HEK293 (cell line): ENCODE data around the gene DUSP22.
A peak's percentile ranks its signal among the peaks of the same experiment; 100 is the strongest.

ENCODE experiments used
- CTCF ChIA-PET: fragments of 350-600 bp; formaldehyde crosslinking; extraction: SDS; loops from one replicate; lab custom pipeline; 2021; ENCODE audit warnings: antibody characterized with exemption; lab: Yijun Ruan, JAX
- POLR2A ChIA-PET: fragments of 300-600 bp; formaldehyde crosslinking; extraction: SDS; loops from one replicate; lab custom pipeline; 2020; ENCODE audit warnings: antibody characterized with exemption, inconsistent platforms; lab: Yijun Ruan, JAX
- H3K27ac ChIP-seq: fragments of 200-500 bp; sonication (Bioruptor generic); 2 replicates; pipeline ENCODE4 v1.5.1; 2014; ENCODE audit warnings: low read depth, low read length, control low read depth, inconsistent platforms; ENCODE audit errors: extremely low read depth
- H3K36me3 ChIP-seq, 2 experiments: fragments of 200-500 bp in 1 of 2; sonication (Bioruptor generic) in 1 of 2; 1 replicate in 1 of 2; 2 replicates in 1 of 2; pipeline ENCODE4 v1.5.1; 2014 to 2017; ENCODE audit warnings: inconsistent platforms in 2 of 2, low read length in 2 of 2; ENCODE audit not compliant: control insufficient read depth in 2 of 2, insufficient read depth in 1 of 2
- H3K4me1 ChIP-seq: fragments of 200-500 bp; sonication (Bioruptor generic); 2 replicates; pipeline ENCODE4 v1.5.1; 2014; ENCODE audit warnings: mild to moderate bottlenecking, low read length, inconsistent platforms; ENCODE audit not compliant: control insufficient read depth, insufficient read depth
- H3K4me3 ChIP-seq: 2 replicates; pipeline ENCODE4 v1.5.1; 2011; ENCODE audit warnings: low read depth, mild to moderate bottlenecking, control low read depth, low read length, moderate library complexity
- H3K9me3 ChIP-seq: fragments of 200-500 bp; sonication (Bioruptor generic); 2 replicates; pipeline ENCODE4 v1.5.1; 2014; ENCODE audit warnings: low read depth, low read length, inconsistent platforms; ENCODE audit not compliant: control insufficient read depth, insufficient read depth
- ATF2 ChIP-seq: fragments of 450-650 bp; formaldehyde crosslinking; IDR thresholded peaks from 2 replicates; pipeline ENCODE4 v1.5.1; 2016; ENCODE audit warnings: missing biosample characterization, missing genetic modification characterization, low read depth
- BCL6B ChIP-seq: fragments of 450-650 bp; formaldehyde crosslinking; IDR thresholded peaks from 2 replicates; pipeline ENCODE4 v1.5.1; 2017; ENCODE audit warnings: missing biosample characterization, missing genetic modification characterization
- CTCF ChIP-seq: fragments of 450-650 bp; formaldehyde crosslinking; IDR thresholded peaks from 2 replicates; pipeline ENCODE4 v1.5.1; 2016; ENCODE audit warnings: missing biosample characterization, missing genetic modification characterization
- HIC1 ChIP-seq: fragments of 450-650 bp; formaldehyde crosslinking; IDR thresholded peaks from 2 replicates; pipeline ENCODE4 v1.5.1; 2016; ENCODE audit warnings: missing biosample characterization, missing genetic modification characterization
- MEIS1 ChIP-seq: sonication (generic); formaldehyde crosslinking; IDR thresholded peaks from 2 replicates; pipeline ENCODE4 v1.8.1; 2022; ENCODE audit warnings: missing genetic modification reagents, mild to moderate bottlenecking, borderline replicate concordance
- SP3 ChIP-seq: fragments of 450-650 bp; formaldehyde crosslinking; IDR thresholded peaks from 2 replicates; pipeline ENCODE4 v1.5.1; 2016; ENCODE audit warnings: missing biosample characterization, missing genetic modification characterization
- YY1 ChIP-seq: fragments of 450-650 bp; formaldehyde crosslinking; IDR thresholded peaks from 2 replicates; pipeline ENCODE4 v1.5.1; 2018; ENCODE audit warnings: missing biosample characterization, missing genetic modification characterization
- ZNF157 ChIP-seq: fragments of 450-650 bp; formaldehyde crosslinking; IDR thresholded peaks from 2 replicates; pipeline ENCODE4 v1.5.1; 2016; ENCODE audit warnings: missing biosample characterization, missing genetic modification characterization
- ZNF223 ChIP-seq: fragments of 450-650 bp; formaldehyde crosslinking; IDR thresholded peaks from 2 replicates; pipeline ENCODE4 v1.5.1; 2016; ENCODE audit warnings: missing biosample characterization, missing genetic modification characterization
- ZNF426 ChIP-seq: fragments of 450-650 bp; formaldehyde crosslinking; IDR thresholded peaks from 2 replicates; pipeline ENCODE4 v1.5.1; 2017; ENCODE audit warnings: missing biosample characterization, missing genetic modification characterization, mild to moderate bottlenecking, inconsistent platforms, moderate library complexity
- ZNF449 ChIP-seq: fragments of 450-650 bp; formaldehyde crosslinking; IDR thresholded peaks from 2 replicates; pipeline ENCODE4 v1.5.1; 2017; ENCODE audit warnings: missing biosample characterization, mild to moderate bottlenecking, missing genetic modification characterization, moderate library complexity
- ZNF529 ChIP-seq: fragments of 450-650 bp; formaldehyde crosslinking; IDR thresholded peaks from 2 replicates; pipeline ENCODE4 v1.5.1; 2017; ENCODE audit warnings: missing genetic modification characterization, missing biosample characterization; ENCODE audit not compliant: insufficient replicate concordance
- ZNF677 ChIP-seq: fragments of 450-650 bp; IDR thresholded peaks from 2 replicates; pipeline ENCODE4 v1.5.0; 2018; ENCODE audit warnings: missing biosample characterization, mild to moderate bottlenecking, missing genetic modification characterization, moderate library complexity
- ZNF701 ChIP-seq: fragments of 450-650 bp; formaldehyde crosslinking; IDR thresholded peaks from 2 replicates; pipeline ENCODE4 v1.5.1; 2016; ENCODE audit warnings: missing biosample characterization, missing genetic modification characterization
- ZNF830 ChIP-seq: fragments of 450-650 bp; IDR thresholded peaks from 2 replicates; pipeline ENCODE4 v1.5.0; 2018; ENCODE audit warnings: missing biosample characterization, missing genetic modification characterization, low read depth, mild to moderate bottlenecking, moderate library complexity
- ZSCAN4 ChIP-seq: fragments of 450-650 bp; formaldehyde crosslinking; IDR thresholded peaks from 2 replicates; pipeline ENCODE4 v1.5.1; 2017; ENCODE audit warnings: missing biosample characterization, missing genetic modification characterization

DUSP22 gene

GRCh38 chr6:387293-387741 lies 95.0 kb downstream of the DUSP22 start:
- CTCF ChIA-PET = interaction anchor here (0.6 to 1.1 kb wide), 4 partner anchors 10 to 229 kb away, joined by 3 to 6 read pairs (median 4); no protein-coding TSS in a partner anchor
- H3K4me1 ChIP-seq = no peaks in the 10 kb centered on the region; the same call in 1 of the 2 replicates
- POLR2A ChIA-PET = no interaction called here
- no peaks in the 10 kb centered on the region for H3K9me3 ChIP-seq
- no peak overlapping the region for H3K27ac ChIP-seq
- no peak overlapping the region for H3K4me3 ChIP-seq
- TF ChIP-seq ZNF830 (no peak), ZNF449 (tag by site-specific recombination) (no peak), ATF2 (tag by site-specific recombination) (peak; percentile 72), MEIS1 (CRISPR knock-in tag) (no peak)
- H3K36me3 ChIP-seq = no peaks in the 10 kb centered on the region

GRCh38 chr6:388202-388903 lies 96.1 kb downstream of the DUSP22 start:
- H3K9me3 ChIP-seq = no peaks in the 10 kb centered on the region
- TF ChIP-seq ZNF701 (no peak), ZSCAN4 (no peak), ZNF529 (tag by site-specific recombination) (no peak), SP3 (tag by site-specific recombination) (no peak), CTCF (no peak), ZNF426 (tag by site-specific recombination) (no peak), HIC1 (tag by site-specific recombination) (no peak), ZNF677 (tag by site-specific recombination) (no peak), ZNF157 (tag by site-specific recombination) (no peak), YY1 (tag by site-specific recombination) (no peak), ZNF223 (tag by site-specific recombination) (no peak), BCL6B (tag by site-specific recombination) (no peak)
- CTCF ChIA-PET = interaction anchor here (0.6 to 1.1 kb wide), 4 partner anchors 9 to 202 kb away, joined by 3 to 6 read pairs (median 4); no protein-coding TSS in a partner anchor
- H3K27ac ChIP-seq = no peak overlapping the region
- no peaks in the 10 kb centered on the region; the same call in 1 of the 2 replicates for H3K4me1 ChIP-seq
- POLR2A ChIA-PET = no interaction called here
- H3K36me3 ChIP-seq = no peaks in the 10 kb centered on the region
- no peak overlapping the region for H3K4me3 ChIP-seq
